PC-3 (cell line): Measurements from ENCODE around the gene DNAH10. TPM values are rescaled to one million over a fixed set of nuclear protein-coding genes. Genes with fewer than 3 reads are reported as not detected.
A peak's percentile ranks its signal among the peaks of the same experiment; 100 is the strongest.

Experiments used
- ATAC-seq: fragments of 200-7000 bp; cut with Tn5 transposase; 2 replicates; pipeline ENCODE4 v1.9.1; 2020; ENCODE audit warnings: mild to moderate bottlenecking, moderate library complexity
- BruUV-seq: library from RNA; stranded (reverse); fragments of 400-500 nt; replicated peaks from 2 replicates; lab custom pipeline; 2021; lab: Mats Ljungman, UMichigan
- CTCF ChIA-PET: fragments of 300-600 bp; sonication (Branson Sonifier 250); formaldehyde crosslinking; loops from one replicate; lab custom pipeline; 2022; ENCODE audit warnings: antibody characterized with exemption; lab: Charles Lee
- POLR2A ChIA-PET: fragments of 300-600 bp; sonication (Branson Sonifier 250); formaldehyde crosslinking; loops from one replicate; lab custom pipeline; 2022; ENCODE audit warnings: antibody characterized with exemption; ENCODE audit not compliant: unreplicated experiment; lab: Charles Lee
- DNase-seq: peaks from one replicate; pipeline ENCODE4 v3.0.0-alpha.2; 2015
- H2AFZ ChIP-seq: fragments of 300-600 bp; sonication (generic); 2 replicates; pipeline ENCODE4 v1.6.0; 2016; ENCODE audit warnings: antibody characterized with exemption, low read length
- H3F3A ChIP-seq: fragments of 300-600 bp; sonication (generic); one replicate; pipeline ENCODE4 v1.6.0; 2017; ENCODE audit warnings: antibody characterized with exemption, low read length, control low read depth, mild to moderate bottlenecking; ENCODE audit not compliant: unreplicated experiment
- H3K27ac ChIP-seq: fragments of 300-600 bp; sonication (generic); 2 replicates; pipeline ENCODE4 v1.5.1; 2016; ENCODE audit warnings: mild to moderate bottlenecking, low read length
- H3K27me3 ChIP-seq: fragments of 300-600 bp; sonication (generic); 2 replicates; pipeline ENCODE4 v1.6.1; 2016; ENCODE audit warnings: low read length, mixed read lengths
- H3K36me3 ChIP-seq: fragments of 300-600 bp; sonication (generic); 2 replicates; pipeline ENCODE4 v1.6.1; 2016; ENCODE audit warnings: low read depth, mixed run types, low read length, mixed read lengths
- H3K4me1 ChIP-seq: fragments of 300-600 bp; sonication (generic); 2 replicates; pipeline ENCODE4 v1.5.1; 2016; ENCODE audit warnings: low read length; ENCODE audit not compliant: insufficient read depth
- H3K4me2 ChIP-seq: fragments of 300-600 bp; sonication (generic); 2 replicates; pipeline ENCODE4 v1.6.0; 2016; ENCODE audit warnings: low read length
- H3K4me3 ChIP-seq: fragments of 300-600 bp; sonication (generic); 2 replicates; pipeline ENCODE4 v1.5.1; 2016; ENCODE audit warnings: mild to moderate bottlenecking, low read length, mixed read lengths
- H3K79me2 ChIP-seq: fragments of 300-600 bp; sonication (generic); 2 replicates; pipeline ENCODE4 v1.6.1; 2017; ENCODE audit warnings: low read length, mixed read lengths
- H3K9ac ChIP-seq: fragments of 300-600 bp; sonication (generic); 2 replicates; pipeline ENCODE4 v1.6.0; 2016; ENCODE audit warnings: mild to moderate bottlenecking, low read length
- H3K9me2 ChIP-seq: fragments of 300-600 bp; sonication (generic); replicated peaks from 2 replicates; pipeline ENCODE4 v1.6.1; 2016; ENCODE audit warnings: mixed run types, low read length, mixed read lengths
- H3K9me3 ChIP-seq: fragments of 300-600 bp; sonication (generic); 2 replicates; pipeline ENCODE4 v1.6.1; 2016; ENCODE audit warnings: low read length, mixed read lengths
- H4K20me1 ChIP-seq: fragments of 300-600 bp; sonication (generic); 2 replicates; pipeline ENCODE4 v1.6.1; 2016; ENCODE audit warnings: low read length, mixed read lengths
- CTCF ChIP-seq: fragments of 300-600 bp; sonication (generic); conservative IDR thresholded peaks from 2 replicates; pipeline ENCODE4 v1.5.1; 2017; ENCODE audit warnings: antibody characterized with exemption, low read depth, mild to moderate bottlenecking, low read length
- EZH2 ChIP-seq: fragments of 300-600 bp; sonication (generic); IDR thresholded peaks from one replicate; pipeline ENCODE4 v1.6.1; 2017; ENCODE audit warnings: antibody characterized with exemption, mild to moderate bottlenecking, low read length; ENCODE audit not compliant: unreplicated experiment
- EZH2phosphoT487 ChIP-seq: fragments of 300-600 bp; sonication (generic); IDR thresholded peaks from 2 replicates; pipeline ENCODE4 v1.6.1; 2018; ENCODE audit warnings: mild to moderate bottlenecking, antibody characterized with exemption, low read length, borderline replicate concordance
- intact Hi-C: fragments of 100-400 bp; cut with micrococcal nuclease; formaldehyde crosslinking; loops from 2 replicates; pipeline ENCODE4 v1.9.0; 2023
- total RNA-seq: library from RNA; depleted of rRNA; stranded (reverse); fragments of >200 nt; gene quantifications from 2 replicates; pipeline ENCODE4 v1.2.3, GENCODE V29; 2014

Gene DNAH10
- total RNA-seq, 1 experiment from 2014 or later, result 0.15 TPM

GRCh38 chr12:123902821-123903220, 140.7 kb downstream of the DNAH10 start:
- ChIA-PET POLR2A (no interaction called here), CTCF (no interaction called here)
- no peak overlapping the region for H3K27ac ChIP-seq
- no peaks in the 10 kb centered on the region for H4K20me1 ChIP-seq
- no peak overlapping the region for H3K4me3 ChIP-seq
- no peak overlapping the region for H3K4me2 ChIP-seq
- H3K36me3 ChIP-seq, result no peaks in the 10 kb centered on the region
- no peaks in the 10 kb centered on the region for H3K27me3 ChIP-seq
- no peaks in the 10 kb centered on the region for H3K79me2 ChIP-seq
- ATAC-seq (no peak), DNase-seq (no peak)
- no peaks in the 10 kb centered on the region for H3K9me3 ChIP-seq
- BruUV-seq, result no TSS peak
- TF ChIP-seq EZH2 (no peak), EZH2phosphoT487 (no peak), CTCF (no peak)
- H2AFZ ChIP-seq, result no peak overlapping the region
- H3K4me1 ChIP-seq, result peaks cover 4% of the 10 kb centered on the region
- intact Hi-C loops, result no loop called here
- H3K9ac ChIP-seq, result no peak overlapping the region
- H3K9me2 ChIP-seq, result no peaks in the 10 kb centered on the region
- no peaks in the 10 kb centered on the region for H3F3A ChIP-seq

- H3K79me2 ChIP-seq, result no peaks in the 10 kb centered on the region
- no peak overlapping the region for H2AFZ ChIP-seq
- H3K4me2 ChIP-seq, result no peak overlapping the region
- TF ChIP-seq EZH2phosphoT487, result no peak
- no peak for TF ChIP-seq EZH2
- TF ChIP-seq CTCF, result no peak
- no peak overlapping the region for H3K27ac ChIP-seq
- no TSS peak for BruUV-seq
- ATAC-seq (no peak), DNase-seq (no peak)
- H3K36me3 ChIP-seq, result no peaks in the 10 kb centered on the region
- H3K9me3 ChIP-seq, result no peaks in the 10 kb centered on the region
- no peaks in the 10 kb centered on the region for H4K20me1 ChIP-seq
- no peak overlapping the region for H3K4me3 ChIP-seq
- H3K4me1 ChIP-seq, result peaks cover 4% of the 10 kb centered on the region
- H3K27me3 ChIP-seq, result no peaks in the 10 kb centered on the region
- no peak overlapping the region for H3K9ac ChIP-seq
- CTCF ChIA-PET, result no interaction called here
- no peaks in the 10 kb centered on the region for H3K9me2 ChIP-seq
- POLR2A ChIA-PET, result no interaction called here
- H3F3A ChIP-seq, result no peaks in the 10 kb centered on the region
- intact Hi-C loops, result no loop called here
Observed at GRCh38 chr12:123903301-123904065, 141.4 kb downstream of the DNAH10 start.

GRCh38 chr12:123905319-123905925, 143.3 kb downstream of the DNAH10 start:
- H3F3A ChIP-seq, result no peaks in the 10 kb centered on the region
- H3K27me3 ChIP-seq, result no peaks in the 10 kb centered on the region
- no peak overlapping the region for H3K9ac ChIP-seq
- no peak overlapping the region for H3K4me3 ChIP-seq
- H3K79me2 ChIP-seq, result no peaks in the 10 kb centered on the region
- H3K4me2 ChIP-seq, result peak overlapping the region; percentile 15; the same call in 1 of the 2 replicates
- no peaks in the 10 kb centered on the region for H3K9me3 ChIP-seq
- no peak overlapping the region for H2AFZ ChIP-seq
- no peak for TF ChIP-seq EZH2phosphoT487
- TF ChIP-seq CTCF, result peak; percentile 96
- no peak overlapping the region for H3K27ac ChIP-seq
- no peaks in the 10 kb centered on the region for H3K9me2 ChIP-seq
- ChIA-PET CTCF (interaction anchor here (0.6 to 1.2 kb wide), 6 partner anchors 57 to 127 kb away, joined by 3 to 8 read pairs (median 6); partner anchors contain the start of gene CCDC92), POLR2A (no interaction called here)
- DNase-seq (peak; percentile 90), ATAC-seq (peak; percentile 67)
- no peaks in the 10 kb centered on the region for H4K20me1 ChIP-seq
- BruUV-seq, result no TSS peak
- H3K4me1 ChIP-seq, result peaks cover 4% of the 10 kb centered on the region
- intact Hi-C loops, result loop anchor here (1.0 to 5.0 kb wide), 6 partner anchors 47 to 127 kb away; partner anchors contain the start of gene ZNF664
- H3K36me3 ChIP-seq, result no peaks in the 10 kb centered on the region
